GM23338 (cell line): ENCODE measurements around the gene NEK7. TPM values are rescaled to one million over a fixed set of nuclear protein-coding genes. Genes with fewer than 3 reads are reported as not detected.

Source experiments
- ATAC-seq: fragments of 200-7000 bp; cut with Tn5 transposase; 3 replicates; pipeline ENCODE4 v1.9.1; 2020
- DNase-seq: peaks from one replicate; pipeline ENCODE4 v3.0.0-alpha.2; 2015; ENCODE audit warnings: low spot score
- H2AFZ ChIP-seq: fragments of 200-600 bp; sonication (generic); 2 replicates; pipeline ENCODE4 v1.8.0; 2016; ENCODE audit warnings: antibody characterized with exemption, mild to moderate bottlenecking, moderate library complexity
- H3F3A ChIP-seq: fragments of 200-600 bp; sonication (generic); replicated peaks from 2 replicates; pipeline ENCODE4 v1.8.0; 2017; ENCODE audit warnings: antibody characterized with exemption, mixed run types, low read depth
- H3K27ac ChIP-seq: fragments of 200-600 bp; sonication (generic); 2 replicates; pipeline ENCODE4 v1.6.1; 2016; ENCODE audit warnings: low read depth
- H3K27me3 ChIP-seq: fragments of 200-600 bp; sonication (generic); 2 replicates; pipeline ENCODE4 v1.8.0; 2016; ENCODE audit warnings: mild to moderate bottlenecking, mixed run types, moderate library complexity; ENCODE audit not compliant: insufficient read depth
- H3K36me3 ChIP-seq: fragments of 200-600 bp; sonication (generic); 2 replicates; pipeline ENCODE4 v1.8.0; 2016; ENCODE audit warnings: mild to moderate bottlenecking; ENCODE audit not compliant: insufficient read depth
- H3K4me1 ChIP-seq: fragments of 200-600 bp; sonication (generic); 2 replicates; pipeline ENCODE4 v1.8.0; 2016; ENCODE audit warnings: mild to moderate bottlenecking, moderate library complexity; ENCODE audit not compliant: insufficient read depth
- H3K4me2 ChIP-seq: fragments of 200-600 bp; sonication (generic); 2 replicates; pipeline ENCODE4 v1.7.1; 2017; ENCODE audit warnings: mixed run types
- H3K4me3 ChIP-seq: fragments of 200-600 bp; sonication (generic); 2 replicates; pipeline ENCODE4 v1.6.1; 2016; ENCODE audit warnings: mixed run types
- H3K79me2 ChIP-seq: fragments of 200-600 bp; sonication (generic); replicated peaks from 2 replicates; pipeline ENCODE4 v1.8.0; 2017; ENCODE audit warnings: mild to moderate bottlenecking; ENCODE audit not compliant: insufficient read depth
- H3K9me2 ChIP-seq: fragments of 200-600 bp; sonication (generic); 2 replicates; pipeline ENCODE4 v1.8.0; 2017; ENCODE audit not compliant: insufficient read depth
- H4K20me1 ChIP-seq: fragments of 200-600 bp; sonication (generic); replicated peaks from 2 replicates; pipeline ENCODE4 v1.8.0; 2017; ENCODE audit warnings: mild to moderate bottlenecking; ENCODE audit not compliant: insufficient read depth
- H3K27ac Mint-ChIP-seq: 2 replicates; pipeline ENCODE4 v1.8.0; 2020; ENCODE audit warnings: inconsistent platforms, mild to moderate bottlenecking, moderate library complexity, mixed read lengths
- H3K27me3 Mint-ChIP-seq: 3 replicates; pipeline ENCODE4 v1.8.0; 2022; ENCODE audit warnings: low read depth, mild to moderate bottlenecking, moderate library complexity, mixed read lengths, inconsistent platforms; ENCODE audit not compliant: insufficient read depth, poor library complexity
- H3K36me3 Mint-ChIP-seq: 3 replicates; pipeline ENCODE4 v1.8.0; 2021; ENCODE audit warnings: low read depth, mild to moderate bottlenecking, inconsistent platforms, moderate library complexity, mixed read lengths
- H3K4me1 Mint-ChIP-seq: 3 replicates; pipeline ENCODE4 v1.8.0; 2020; ENCODE audit warnings: mild to moderate bottlenecking, inconsistent platforms, mixed read lengths
- H3K4me3 Mint-ChIP-seq: 3 replicates; pipeline ENCODE4 v1.8.0; 2021; ENCODE audit warnings: moderate library complexity, mild to moderate bottlenecking, inconsistent platforms, mixed read lengths
- H3K9me3 Mint-ChIP-seq: 3 replicates; pipeline ENCODE4 v1.8.0; 2020; ENCODE audit warnings: moderate library complexity, mild to moderate bottlenecking, inconsistent platforms, mixed read lengths
- CREB1 ChIP-seq: fragments of 250-450 bp; sonication (Bioruptor Pico); IDR thresholded peaks from 2 replicates; pipeline ENCODE4 v1.5.0; 2020; ENCODE audit warnings: low read depth, mild to moderate bottlenecking, moderate library complexity
- CTCF ChIP-seq, 2 experiments: fragments of 200-600 bp in 1 of 2; sonication (generic) in 1 of 2; conservative IDR thresholded peaks; 2 replicates each; pipeline versions ENCODE4 v1.5.1 to v1.6.1; 2016 to 2017; ENCODE audit warnings: antibody characterized with exemption in 2 of 2, low read depth in 2 of 2, mild to moderate bottlenecking in 2 of 2, moderate library complexity in 1 of 2
- ETS1 ChIP-seq: IDR thresholded peaks from 2 replicates; pipeline ENCODE4 v1.6.1; 2016; ENCODE audit warnings: antibody characterized with exemption
- EZH2 ChIP-seq: fragments of 200-600 bp; sonication (generic); IDR thresholded peaks from one replicate; pipeline ENCODE4 v1.8.0; 2017; ENCODE audit warnings: antibody characterized with exemption, mild to moderate bottlenecking, low read depth; ENCODE audit not compliant: unreplicated experiment
- EZH2phosphoT487 ChIP-seq: fragments of 200-600 bp; sonication (generic); IDR thresholded peaks from one replicate; pipeline ENCODE4 v1.8.1; 2018; ENCODE audit warnings: antibody characterized with exemption; ENCODE audit not compliant: unreplicated experiment
- JUNB ChIP-seq: IDR thresholded peaks from one replicate; pipeline ENCODE4 v1.6.1; 2016; ENCODE audit warnings: antibody characterized with exemption; ENCODE audit not compliant: unreplicated experiment
- NANOG ChIP-seq: IDR thresholded peaks from 2 replicates; pipeline ENCODE4 v1.6.1; 2016; ENCODE audit warnings: antibody characterized with exemption, borderline replicate concordance
- POLR2AphosphoS5 ChIP-seq: IDR thresholded peaks from 2 replicates; pipeline ENCODE4 v1.6.1; 2016; ENCODE audit warnings: antibody characterized with exemption, low read depth
- REST ChIP-seq: IDR thresholded peaks from one replicate; pipeline ENCODE4 v1.6.1; 2018; ENCODE audit warnings: antibody characterized with exemption; ENCODE audit not compliant: unreplicated experiment
- STAT1 ChIP-seq: IDR thresholded peaks from one replicate; pipeline ENCODE4 v1.6.1; 2016; ENCODE audit warnings: antibody characterized with exemption; ENCODE audit not compliant: unreplicated experiment
- ZNF114 ChIP-seq: fragments of 250-450 bp; sonication (Bioruptor Pico); IDR thresholded peaks from 2 replicates; pipeline ENCODE4 v1.5.0; 2020; ENCODE audit warnings: mild to moderate bottlenecking, moderate library complexity
- ZNF331 ChIP-seq: fragments of 250-450 bp; sonication (Bioruptor Pico); IDR thresholded peaks from 2 replicates; pipeline ENCODE4 v1.5.0; 2020; ENCODE audit warnings: low read depth, mild to moderate bottlenecking, moderate library complexity
- ZNF462 ChIP-seq: fragments of 250-450 bp; sonication (Bioruptor Pico); IDR thresholded peaks from 2 replicates; pipeline ENCODE4 v1.5.0; 2020; ENCODE audit warnings: mild to moderate bottlenecking, moderate library complexity
- polyA plus RNA-seq: library from polyadenylated mRNA; unstranded; fragments of >200 nt; fragmentation: Nextera tagmentation; extraction: Ambion mirVana; gene quantifications from 2 replicates; pipeline ENCODE4 v1.2.1, GENCODE V29; 2016
- total RNA-seq: library from RNA; depleted of rRNA; stranded (reverse); fragments of >200 nt; shearing (Covaris generic); gene quantifications from 2 replicates; pipeline ENCODE4 v1.2.3, GENCODE V29; 2014

The NEK7 gene
- total and polyA plus RNA-seq, 2 experiments from 2014 or later = 4.8 to 15.3 TPM

GRCh38 chr1:198214924-198215323, 58.1 kb downstream of the NEK7 start:
- no peaks in the 10 kb centered on the region for H3K27me3 ChIP-seq
- Mint-ChIP-seq H3K4me3 (no peak overlapping the region), H3K27me3 (peaks cover 2% of the 10 kb centered on the region), H3K36me3 (peaks cover 28% of the 10 kb centered on the region), H3K27ac (no peak overlapping the region), H3K4me1 (no peaks in the 10 kb centered on the region), H3K9me3 (peaks cover 26% of the 10 kb centered on the region)
- no peaks in the 10 kb centered on the region for H3K36me3 ChIP-seq
- no peak for ATAC-seq
- H4K20me1 ChIP-seq = no peaks in the 10 kb centered on the region
- no peak for TF ChIP-seq REST
- TF ChIP-seq CTCF (conservative IDR thresholded peaks at IDR 0.05; ENCODE audit: low read depth in 2 of 2) = no peak
- TF ChIP-seq ZNF331 (CRISPR knock-in tag) = no peak
- no peak for TF ChIP-seq NANOG
- no peak for TF ChIP-seq CREB1
- no peak for TF ChIP-seq ZNF462 (CRISPR knock-in tag)
- TF ChIP-seq JUNB = no peak
- TF ChIP-seq EZH2 = no peak
- no peak for TF ChIP-seq ZNF114 (CRISPR knock-in tag)
- no peak for TF ChIP-seq STAT1
- no peak for TF ChIP-seq POLR2AphosphoS5
- TF ChIP-seq EZH2phosphoT487 = no peak
- TF ChIP-seq ETS1 = no peak
- H3K9me2 ChIP-seq = no peaks in the 10 kb centered on the region
- 0 out of 2 replicates have a peak, but pooled peaks cover 8% of the 10 kb centered on the region for H3K79me2 ChIP-seq
- no peaks in the 10 kb centered on the region for H3F3A ChIP-seq
- no peak overlapping the region for H2AFZ ChIP-seq
- DNase-seq = no peak
- H3K27ac ChIP-seq = no peak overlapping the region
- no peak overlapping the region for H3K4me2 ChIP-seq
- H3K4me1 ChIP-seq = no peaks in the 10 kb centered on the region
- no peak overlapping the region for H3K4me3 ChIP-seq
